Right ventricle myocardium inferior (tissue), 1 donor: ENCODE results near the gene RHOC. TPM values are rescaled to one million over a fixed set of nuclear protein-coding genes. Genes with fewer than 3 reads are reported as not detected.

ENCODE experiments used
- ATAC-seq: fragments of 200-7000 bp; cut with Tn5 transposase; one replicate; pipeline ENCODE4 v1.9.1; 2020; ENCODE audit warnings: mild to moderate bottlenecking, moderate library complexity
- DNase-seq: peaks from one replicate; pipeline ENCODE4 v3.0.0; 2021; ENCODE audit errors: missing footprints
- intact Hi-C: fragments of 100-400 bp; cut with DNase I; formaldehyde crosslinking; loops from one replicate; pipeline ENCODE4 v1.11.0; 2022
- total RNA-seq: library from RNA; stranded (reverse); fragmentation: NEBNext Ultra II Directional; extraction: Animal tissue kit (Norgen Biotek cat#: 25700); gene quantifications from one replicate; pipeline ENCODE4 v1.2.1, GENCODE V29; 2021
- donor health status: DM: no; HTN: yes; CAD: no; lungs with severe emphysema.

RHOC gene
- total RNA-seq, 1 donor from 2014 or later, result 118 TPM

GRCh38 chr1:112704934-112705627, 1.8 kb downstream of the RHOC start:
- ATAC-seq, result peak; percentile 62
- intact Hi-C loops, result loop anchor here (1.0 to 5.0 kb wide), 3 partner anchors 188 to 314 kb away; no protein-coding TSS in a partner anchor
- peak; percentile 90 for DNase-seq

- DNase-seq (no peak), ATAC-seq (no peak)
- intact Hi-C loops, result loop anchor here (5.0 kb wide), 1 partner anchor 187 kb away; no protein-coding TSS in a partner anchor
These were observed 2.5 kb downstream of the RHOC start for GRCh38 chr1:112704391-112704933.

DNA sequence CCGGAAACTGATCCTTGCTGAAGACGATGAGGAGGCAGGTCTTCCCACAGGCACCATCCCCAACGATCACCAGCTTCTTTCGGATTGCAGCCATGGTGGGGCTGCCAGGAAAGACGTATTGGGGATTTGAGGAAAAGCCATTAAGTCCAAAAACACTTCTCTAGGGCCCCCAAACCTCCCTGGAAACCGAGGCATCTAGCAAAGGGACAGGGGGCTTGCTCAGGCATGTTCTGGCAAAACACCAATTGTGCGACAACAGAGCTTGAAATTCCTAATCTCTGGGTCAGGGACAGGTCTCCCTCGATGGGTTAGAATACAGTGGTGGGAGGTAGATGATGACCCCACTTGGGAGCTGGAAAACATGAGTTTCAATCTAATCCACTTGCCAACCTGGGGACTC, 3.2 kb downstream of the RHOC start:
- DNase-seq (no peak), ATAC-seq (no peak)
- intact Hi-C loops, result loop anchor here (5.0 kb wide), 1 partner anchor 186 kb away; no protein-coding TSS in a partner anchor

DNA sequence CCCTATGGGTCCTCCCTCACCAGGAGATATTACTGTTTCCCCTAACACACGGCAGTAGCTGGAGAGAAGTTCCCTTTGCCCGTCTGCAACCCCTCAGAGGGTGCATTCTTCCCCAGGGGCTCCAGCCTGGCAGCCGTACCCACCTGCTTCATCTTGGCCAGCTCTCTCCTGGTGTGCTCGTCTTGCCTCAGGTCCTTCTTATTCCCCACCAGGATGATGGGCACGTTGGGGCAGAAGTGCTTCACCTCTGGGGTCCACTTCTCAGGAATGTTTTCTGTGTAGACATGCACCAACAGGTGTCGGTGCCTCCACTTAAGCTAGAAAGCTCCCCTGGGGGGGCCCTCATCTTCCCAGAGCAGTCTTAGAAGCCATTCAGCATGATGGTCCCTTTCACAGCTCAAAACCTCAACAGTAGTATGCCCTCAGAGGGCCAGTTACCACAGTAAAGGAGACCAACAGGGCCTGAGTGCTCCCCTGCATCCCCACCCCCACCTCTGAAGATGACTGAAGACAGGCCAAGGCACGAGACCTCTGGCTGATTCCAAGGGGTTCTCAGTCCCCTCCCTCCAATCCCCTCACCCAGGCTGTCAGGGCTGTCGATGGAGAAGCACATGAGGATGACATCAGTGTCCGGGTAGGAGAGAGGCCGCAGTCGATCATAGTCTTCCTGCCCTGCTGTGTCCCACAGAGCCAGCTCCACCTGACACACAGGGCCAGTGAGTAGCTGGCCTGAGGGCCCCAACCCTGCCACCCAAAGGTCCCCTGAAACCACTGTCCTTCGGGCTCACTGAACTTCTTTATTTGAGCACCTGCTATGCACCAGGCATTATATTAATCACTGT, 4.3 kb downstream of the RHOC start:
- intact Hi-C loops, result loop anchor here (5.0 kb wide), 1 partner anchor 185 kb away; no protein-coding TSS in a partner anchor
- DNase-seq (no peak), ATAC-seq (no peak)

DNA sequence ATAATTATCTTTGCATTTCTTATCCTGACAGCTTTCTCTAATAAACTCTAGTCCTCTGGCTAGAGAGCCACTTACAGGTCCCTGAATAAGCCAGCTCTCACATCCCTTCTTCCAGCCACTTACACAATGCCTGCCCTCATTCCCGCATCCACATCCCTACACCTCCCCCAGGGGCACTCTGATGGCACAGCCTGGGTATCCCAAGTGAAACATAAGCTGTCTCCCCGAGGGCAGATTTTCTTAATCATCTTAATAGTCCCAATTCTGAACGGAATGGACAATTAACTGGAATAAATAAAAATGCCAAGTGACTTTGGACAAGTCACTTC, 4.9 kb downstream of the RHOC start:
- no peak for DNase-seq
- ATAC-seq, result no peak
- intact Hi-C loops, result loop anchor here (5.0 kb wide), 1 partner anchor 185 kb away; no protein-coding TSS in a partner anchor

DNA sequence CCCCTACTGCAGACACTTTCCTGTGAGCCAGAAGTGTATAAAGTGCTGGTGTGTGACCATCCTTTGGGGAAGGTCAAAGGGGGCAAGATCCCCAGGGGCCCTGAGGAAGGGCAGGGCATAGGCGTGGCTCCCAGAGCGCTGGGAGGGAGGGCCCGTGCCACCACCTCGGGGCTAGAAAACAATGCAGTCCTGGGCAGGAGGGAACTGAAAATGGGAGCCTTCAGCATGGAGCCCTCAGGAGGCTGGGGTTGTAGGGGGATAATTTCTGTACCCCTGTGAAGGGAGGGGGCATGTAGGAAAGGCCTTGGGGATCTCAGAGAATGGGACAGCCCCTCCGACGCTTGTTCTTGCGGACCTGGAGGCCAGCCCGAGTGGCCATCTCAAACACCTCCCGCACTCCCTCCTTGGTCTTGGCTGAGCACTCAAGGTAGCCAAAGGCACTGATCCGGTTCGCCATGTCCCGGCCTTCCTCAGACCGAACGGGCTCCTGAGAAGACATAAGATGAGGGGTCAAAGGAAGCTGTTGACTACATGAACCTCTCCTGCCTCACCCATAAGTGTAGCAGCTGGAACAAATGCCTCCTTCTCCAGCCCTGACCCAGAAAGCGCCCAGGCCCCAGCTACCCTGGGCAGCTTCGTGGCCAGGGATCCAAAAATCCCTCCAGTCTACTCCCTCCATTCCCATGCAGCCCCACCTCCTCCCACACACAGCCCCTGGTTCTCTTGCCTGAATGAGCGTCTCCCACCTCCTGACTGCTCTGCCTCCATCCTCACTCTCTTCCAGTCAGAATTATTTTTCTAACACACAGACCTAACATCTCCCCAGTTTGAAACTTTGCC, 5.5 kb downstream of the RHOC start:
- peak; percentile 0 for ATAC-seq
- intact Hi-C loops, result loop anchor here (2.0 to 5.0 kb wide), 2 partner anchors 27 to 184 kb away; partner anchors contain the start of gene MOV10

DNA sequence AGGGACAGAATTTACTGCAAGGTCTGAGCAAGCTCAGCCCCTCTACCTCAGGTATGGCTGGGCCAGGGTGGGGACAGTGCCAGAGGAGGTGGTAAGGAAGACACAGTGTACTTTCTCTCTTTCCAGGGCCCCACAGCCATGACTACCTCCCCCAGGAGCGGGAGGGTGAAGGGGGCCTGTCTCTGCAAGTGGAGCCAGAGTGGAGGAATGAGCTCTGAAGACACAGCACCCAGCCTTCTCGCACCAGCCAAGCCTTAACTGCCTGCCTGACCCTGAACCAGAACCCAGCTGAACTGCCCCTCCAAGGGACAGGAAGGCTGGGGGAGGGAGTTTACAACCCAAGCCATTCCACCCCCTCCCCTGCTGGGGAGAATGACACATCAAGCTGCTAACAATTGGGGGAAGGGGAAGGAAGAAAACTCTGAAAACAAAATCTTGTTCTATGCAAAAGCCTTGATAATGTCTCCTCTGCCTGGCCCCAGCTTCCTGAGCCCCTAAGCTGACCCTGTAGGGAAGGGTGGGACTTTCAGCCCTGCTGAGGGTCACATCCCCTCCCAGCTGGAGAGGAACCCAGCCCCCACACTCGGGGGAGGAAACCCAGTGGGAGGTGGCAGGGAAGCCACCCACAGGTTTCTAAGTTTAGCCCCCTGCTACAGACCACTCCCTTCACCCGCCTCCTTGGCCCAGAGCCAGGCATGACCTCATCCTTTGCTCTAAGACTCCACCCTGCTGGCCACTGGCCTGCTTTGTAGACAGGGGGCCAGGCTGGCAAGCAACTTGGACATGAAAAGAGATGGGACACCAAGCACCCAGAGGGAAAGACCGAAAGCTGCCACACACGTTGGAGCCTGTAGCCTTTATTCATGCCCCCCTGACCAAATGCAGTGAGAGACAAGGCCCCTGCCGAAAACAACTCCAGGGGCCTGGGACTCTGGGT, 6.4 kb downstream of the RHOC start:
- peak; percentile 97 for DNase-seq
- intact Hi-C loops, result loop anchor here (2.0 to 5.0 kb wide), 2 partner anchors 26 to 183 kb away; partner anchors contain the start of gene MOV10
- peak; percentile 79 for ATAC-seq

More for the DNA sequence above, 5.5 kb downstream of the RHOC start:
- DNase-seq, result no peak

DNA sequence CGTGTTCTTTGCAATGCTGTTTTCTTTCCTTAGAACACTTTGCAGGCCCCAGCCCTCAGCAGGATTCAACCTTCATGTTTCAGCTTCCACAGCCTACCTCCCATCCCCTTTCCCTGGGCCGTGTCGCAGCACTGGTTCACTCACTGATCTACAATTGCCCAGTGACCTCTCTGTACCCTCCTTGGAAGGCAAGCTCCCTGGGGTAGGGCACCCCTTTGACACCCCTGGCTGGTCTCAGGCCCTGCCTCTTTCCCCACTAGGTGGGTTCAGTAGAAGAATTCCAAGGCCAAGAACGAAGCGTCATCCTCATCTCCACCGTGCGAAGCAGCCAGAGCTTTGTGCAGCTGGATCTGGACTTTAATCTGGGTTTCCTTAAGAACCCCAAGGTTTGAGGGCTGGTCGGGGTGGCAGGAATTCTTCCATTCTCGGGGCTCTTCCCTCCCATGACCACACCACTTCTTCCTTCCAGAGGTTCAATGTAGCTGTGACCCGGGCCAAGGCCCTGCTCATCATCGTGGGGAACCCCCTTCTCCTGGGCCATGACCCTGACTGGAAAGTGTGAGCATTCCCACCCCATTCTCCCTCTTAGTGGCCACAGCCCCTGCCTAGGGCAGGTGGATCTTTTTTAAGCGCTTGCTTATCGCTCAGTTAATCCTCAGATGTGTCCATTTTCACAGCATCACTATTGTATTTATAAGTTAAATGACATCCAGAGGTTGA, 7.3 kb downstream of the RHOC start:
- intact Hi-C loops, result loop anchor here (2.0 to 5.0 kb wide), 2 partner anchors 25 to 182 kb away; partner anchors contain the start of gene MOV10
- DNase-seq, result no peak

DNA sequence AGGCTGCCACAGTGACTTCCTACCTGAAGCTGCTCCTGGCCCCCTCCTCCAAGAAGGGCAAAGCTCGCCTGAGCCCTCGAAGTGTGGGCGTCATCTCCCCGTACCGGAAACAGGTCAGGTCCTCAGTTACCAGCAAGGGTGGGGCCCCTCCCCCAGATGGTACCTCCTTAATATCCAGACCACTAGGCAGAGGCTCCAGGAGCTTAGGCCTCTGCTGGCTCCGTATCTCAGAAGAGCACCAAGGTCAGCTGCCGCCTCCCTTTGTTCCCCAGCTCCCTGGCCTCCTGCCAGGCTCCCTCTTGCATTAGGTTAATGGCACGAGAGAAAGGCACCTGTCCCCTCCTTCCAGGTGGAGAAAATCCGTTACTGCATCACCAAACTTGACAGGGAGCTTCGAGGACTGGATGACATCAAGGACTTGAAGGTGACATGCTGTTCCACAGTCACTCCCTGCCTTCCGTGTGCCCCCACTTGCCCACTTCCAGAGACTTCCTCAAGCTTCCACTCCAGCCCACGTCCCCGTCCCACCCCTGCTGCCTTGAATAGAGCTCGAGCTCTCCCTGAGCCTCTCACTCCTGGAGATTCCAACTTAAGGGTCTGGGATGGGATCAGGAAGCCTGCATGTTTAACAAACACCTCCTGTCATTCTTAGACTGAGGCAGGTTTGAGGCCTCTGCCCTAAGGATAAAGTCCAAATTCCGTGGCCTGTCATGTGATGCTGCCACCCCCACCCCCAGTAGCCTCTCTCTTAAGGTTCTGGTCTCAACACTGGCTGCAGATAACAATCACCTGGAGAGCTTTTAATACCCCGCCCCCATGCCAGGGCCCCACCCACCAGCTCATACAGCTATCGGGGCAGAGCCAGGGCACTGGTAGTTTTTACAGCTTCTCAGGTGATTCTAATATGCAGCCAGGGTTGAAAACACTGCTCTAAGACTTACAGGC, 8.3 kb downstream of the RHOC start:
- DNase-seq, result no peak
- intact Hi-C loops, result no loop called here
- no peak for ATAC-seq

More for the DNA sequence above, 7.3 kb downstream of the RHOC start:
- no peak for ATAC-seq

GRCh38 chr1:112697781-112698201, 9.1 kb downstream of the RHOC start:
- intact Hi-C loops, result no loop called here
- DNase-seq (no peak), ATAC-seq (no peak)

GRCh38 chr1:112696578-112697314, 10.2 kb downstream of the RHOC start:
- intact Hi-C loops, result no loop called here
- ATAC-seq (no peak), DNase-seq (no peak)

DNA sequence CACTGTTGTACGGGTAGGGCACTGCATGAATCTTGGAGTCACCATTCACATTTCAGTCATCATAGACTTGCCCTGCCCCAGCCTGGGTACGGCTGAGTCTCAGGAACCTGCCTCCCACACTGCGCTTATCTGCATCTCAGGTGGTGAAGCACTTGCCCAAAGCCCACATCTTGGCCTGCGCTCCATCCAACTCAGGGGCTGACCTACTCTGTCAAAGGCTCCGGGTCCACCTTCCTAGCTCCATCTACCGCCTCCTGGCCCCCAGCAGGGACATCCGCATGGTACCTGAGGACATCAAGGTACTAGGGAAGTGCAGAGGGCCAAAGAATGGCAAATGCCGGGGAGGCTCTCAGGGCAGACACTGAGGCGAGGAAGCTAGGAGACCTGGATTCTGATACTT, 11.7 kb downstream of the RHOC start:
- ATAC-seq, result no peak

DNA sequence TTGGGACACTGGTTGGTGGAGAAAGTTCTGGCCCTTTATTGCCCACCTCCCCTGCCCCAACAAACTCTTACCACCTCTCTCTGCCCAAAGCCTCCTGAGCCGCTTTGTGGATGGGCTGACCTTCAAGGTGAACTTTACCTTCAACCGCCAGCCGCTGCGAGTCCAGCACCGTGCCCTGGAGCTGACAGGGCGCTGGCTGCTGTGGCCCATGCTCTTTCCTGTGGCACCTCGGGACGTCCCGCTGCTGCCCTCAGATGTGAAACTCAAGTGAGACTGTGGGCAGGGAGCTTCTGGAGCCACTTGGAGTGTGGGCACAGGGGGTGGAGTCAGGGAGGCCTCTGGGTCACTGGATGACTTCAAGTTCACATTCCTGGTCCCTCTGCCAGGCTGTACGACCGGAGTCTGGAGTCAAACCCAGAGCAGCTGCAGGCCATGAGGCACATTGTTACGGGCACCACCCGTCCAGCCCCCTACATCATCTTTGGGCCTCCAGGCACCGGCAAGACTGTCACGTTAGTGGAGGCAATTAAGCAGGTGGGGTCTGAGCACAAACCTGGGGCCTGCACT, 12.5 kb downstream of the RHOC start:
- DNase-seq, result no peak
- intact Hi-C loops, result no loop called here
- ATAC-seq, result no peak

More for the DNA sequence above, 11.7 kb downstream of the RHOC start:
- DNase-seq, result no peak
- intact Hi-C loops, result no loop called here

DNA sequence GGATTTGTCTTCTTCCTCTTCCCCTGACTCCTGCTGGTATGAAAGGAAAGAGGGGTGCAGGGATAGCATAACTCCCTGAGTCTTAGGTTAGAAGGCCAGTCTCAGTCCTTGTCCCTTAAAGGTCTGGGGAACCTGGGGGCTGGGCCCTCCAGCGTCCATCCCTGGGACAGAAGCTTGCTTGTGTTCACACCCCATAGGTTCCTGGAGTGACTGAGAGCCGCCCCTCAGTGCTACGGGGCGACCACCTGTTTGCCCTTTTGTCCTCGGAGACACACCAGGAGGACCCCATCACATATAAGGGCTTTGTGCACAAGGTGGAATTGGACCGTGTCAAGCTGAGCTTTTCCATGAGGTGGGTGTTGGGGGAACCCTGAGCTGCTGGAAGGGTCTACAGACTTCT, 13.1 kb downstream of the RHOC start:
- DNase-seq (no peak), ATAC-seq (no peak)
- intact Hi-C loops, result no loop called here

DNA sequence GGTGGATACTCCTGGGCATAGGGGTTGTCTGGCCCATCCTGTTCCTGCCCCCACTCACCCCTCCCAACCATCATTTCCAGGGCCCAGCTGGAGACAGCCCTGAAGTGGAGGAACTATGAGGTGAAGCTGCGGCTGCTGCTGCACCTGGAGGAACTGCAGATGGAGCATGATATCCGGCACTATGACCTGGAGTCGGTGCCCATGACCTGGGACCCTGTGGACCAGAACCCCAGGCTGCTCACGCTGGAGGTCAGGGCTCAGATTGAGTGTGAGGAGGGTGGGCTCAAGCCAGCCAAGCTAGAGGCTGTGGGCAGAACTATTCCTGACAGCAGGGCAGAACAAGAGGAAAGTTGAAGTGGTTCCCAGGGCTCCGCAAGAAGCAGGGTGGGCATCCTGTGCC, 14.2 kb downstream of the RHOC start:
- DNase-seq (no peak), ATAC-seq (no peak)
- intact Hi-C loops, result no loop called here
